Activated CD4-positive, alpha-beta T cell treated with anti-CD3 and anti-CD28 coated beads, Interleukin-2, amount 50 U/mL, for 24 hours (primary cell): ENCODE results near the gene AGAP1.

Experiments
- DNase-seq, 2 donors: peaks; one replicate each; pipeline ENCODE4 v3.0.0-alpha.2; 2020; ENCODE audit warnings: low read depth in 1 of 2, low spot score in 1 of 2

AGAP1 gene

DNA sequence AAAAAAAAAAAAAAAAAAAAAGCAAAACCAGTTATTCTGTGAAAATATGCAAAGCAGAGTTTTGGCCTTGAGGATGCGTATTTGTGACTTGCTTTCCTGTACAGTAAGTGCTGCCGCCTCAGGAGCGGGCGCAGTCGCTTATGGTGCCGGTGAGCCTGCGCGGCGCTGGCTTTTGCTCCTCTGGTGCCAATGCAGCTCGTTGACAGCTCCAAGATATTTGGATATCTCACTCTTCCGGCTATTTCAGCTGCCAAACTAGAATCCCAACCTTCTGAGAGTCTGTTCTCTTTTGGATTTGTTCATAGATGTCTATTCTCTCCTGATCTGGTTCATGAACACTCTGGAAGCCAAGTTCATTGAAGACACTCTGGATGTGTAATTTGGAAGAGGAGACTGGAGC lies 184.1 kb downstream of the AGAP1 start:
- DNase-seq: no peak

DNA sequence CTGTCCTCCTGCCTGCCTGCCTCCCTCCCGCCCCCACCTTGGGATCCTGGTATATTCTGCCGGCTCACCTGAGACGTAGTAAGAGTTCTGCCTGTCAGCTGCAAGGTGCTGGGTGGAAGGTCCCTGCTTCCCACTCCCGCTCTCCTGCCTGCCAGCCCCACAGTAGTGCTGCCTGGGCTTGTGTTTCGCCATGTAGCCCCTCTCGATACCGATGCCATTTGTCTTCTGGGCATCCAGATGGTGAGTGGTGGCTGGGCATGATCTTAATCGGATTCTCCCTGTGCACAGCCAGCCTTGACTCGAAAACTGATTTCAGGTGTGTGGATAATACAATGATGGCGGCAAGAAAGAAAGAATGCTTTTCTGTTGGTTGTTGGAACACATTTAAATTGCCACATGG lies 184.9 kb downstream of the AGAP1 start:
- DNase-seq: no peak

DNA sequence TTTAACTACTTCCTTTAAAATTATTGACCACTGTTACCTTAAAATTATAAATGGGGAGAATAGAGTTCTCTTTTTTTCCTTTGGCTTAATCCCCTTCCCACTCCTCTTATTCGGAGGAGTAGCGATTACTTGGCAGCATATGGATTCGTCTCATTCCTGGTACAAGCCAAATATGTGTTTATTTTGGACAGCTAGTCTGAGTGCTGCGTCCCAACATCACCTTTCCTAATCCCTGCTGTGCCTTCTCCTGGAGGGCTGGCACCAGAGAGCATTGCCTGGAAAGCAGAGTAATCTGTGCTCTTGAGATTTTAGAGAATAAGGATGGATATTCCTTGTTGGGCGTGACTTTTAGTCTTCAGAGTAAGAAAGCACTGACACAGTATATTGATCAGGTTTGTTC lies 185.6 kb downstream of the AGAP1 start:
- DNase-seq: no peak

DNA sequence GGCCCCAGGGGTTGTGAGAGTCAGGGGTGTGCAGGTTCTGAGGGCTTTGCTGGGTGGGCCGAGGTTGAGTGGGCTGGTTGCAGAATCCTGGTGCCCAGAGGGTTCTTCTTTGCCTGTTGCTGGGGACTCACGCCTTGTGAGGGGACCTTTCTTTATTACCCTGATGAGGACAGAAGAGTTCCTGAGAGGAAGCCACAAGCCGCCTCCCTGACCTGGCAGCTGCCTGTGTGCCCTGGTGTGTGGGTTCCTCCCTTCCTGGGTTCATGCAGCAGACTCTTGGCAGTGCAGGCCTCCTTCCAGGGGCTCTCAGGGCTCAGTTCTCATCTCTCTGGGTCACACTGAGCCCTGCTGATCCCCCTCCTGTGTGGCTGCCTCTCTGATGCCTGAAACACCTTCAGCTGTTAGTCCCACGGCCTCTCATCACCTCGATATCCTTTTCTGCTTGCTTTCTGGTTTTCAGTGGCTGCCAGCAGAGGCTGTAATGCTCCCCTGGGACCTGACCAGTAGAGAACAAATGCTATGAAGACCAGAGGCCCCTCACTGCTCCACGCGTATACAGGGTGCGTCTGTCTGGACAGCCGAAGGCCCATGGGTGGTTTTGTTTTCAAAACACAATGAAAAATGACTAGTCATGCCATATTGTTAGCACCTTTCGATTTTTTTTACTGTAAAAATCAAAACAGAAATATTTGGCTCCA lies 191.3 kb downstream of the AGAP1 start:
- no peak for DNase-seq

DNA sequence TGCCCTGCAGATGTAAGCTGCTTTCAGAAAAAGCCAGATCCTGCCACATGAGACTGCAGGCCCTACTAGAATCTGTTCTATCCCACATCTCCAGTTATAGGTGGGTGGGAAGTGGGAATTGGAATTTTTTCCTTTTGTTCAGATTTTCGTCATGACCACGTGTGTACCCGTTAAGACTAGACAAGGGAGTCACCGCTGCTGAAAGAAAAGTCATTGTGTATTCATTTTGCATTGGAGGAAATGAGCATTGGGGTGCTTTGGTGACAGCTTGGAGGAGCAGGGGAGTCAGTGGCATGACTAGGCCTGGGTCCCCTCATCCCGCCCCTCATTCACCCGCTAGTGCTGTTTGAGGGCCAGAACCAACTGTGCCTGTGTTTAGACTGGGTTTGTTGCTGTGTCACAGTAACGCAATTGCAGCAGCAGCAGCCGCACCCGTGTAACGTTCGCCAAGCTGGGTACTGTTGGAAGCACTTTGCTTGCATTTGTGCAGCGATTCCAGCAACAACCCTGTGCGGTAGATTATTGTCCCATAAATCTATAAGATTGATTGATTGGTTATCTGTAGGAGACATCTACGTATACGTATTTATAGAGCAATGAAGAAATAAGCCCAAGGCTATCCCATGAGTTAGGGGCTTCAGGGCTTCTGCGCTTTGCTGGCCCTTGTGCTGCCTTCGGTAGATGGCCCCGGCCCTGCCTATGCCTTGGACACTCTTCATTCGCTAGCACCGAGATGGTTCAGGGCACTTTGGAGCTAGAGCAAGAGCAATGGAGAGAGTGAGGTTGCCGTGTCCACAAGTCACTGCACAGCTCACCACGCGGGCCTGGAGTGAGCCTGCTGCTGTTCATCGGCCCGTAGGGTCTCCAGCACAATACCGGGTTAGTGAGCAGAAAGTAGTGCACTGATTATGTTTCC lies 194.9 kb downstream of the AGAP1 start:
- no peak for DNase-seq

DNA sequence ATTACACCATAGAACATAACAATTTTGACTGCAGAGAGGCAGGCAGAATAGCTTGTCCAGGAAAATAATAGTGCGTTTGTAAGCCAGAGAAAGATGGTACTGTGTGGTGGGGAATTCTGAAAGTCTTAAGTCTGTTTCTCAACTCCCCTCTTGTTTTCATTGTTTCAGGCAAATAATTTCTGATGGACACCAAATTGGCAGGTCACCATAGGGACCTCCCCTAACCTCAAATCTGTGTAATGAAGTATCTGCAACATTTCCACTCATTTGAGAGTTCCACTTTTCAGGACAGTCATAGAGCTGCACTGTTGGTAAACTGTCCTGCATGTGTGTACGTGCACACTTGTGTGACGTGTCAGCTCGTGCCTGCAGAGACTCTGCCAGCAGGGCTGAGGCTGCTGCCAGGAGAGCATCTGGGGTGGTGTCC lies 195.6 kb downstream of the AGAP1 start:
- no peak for DNase-seq

DNA sequence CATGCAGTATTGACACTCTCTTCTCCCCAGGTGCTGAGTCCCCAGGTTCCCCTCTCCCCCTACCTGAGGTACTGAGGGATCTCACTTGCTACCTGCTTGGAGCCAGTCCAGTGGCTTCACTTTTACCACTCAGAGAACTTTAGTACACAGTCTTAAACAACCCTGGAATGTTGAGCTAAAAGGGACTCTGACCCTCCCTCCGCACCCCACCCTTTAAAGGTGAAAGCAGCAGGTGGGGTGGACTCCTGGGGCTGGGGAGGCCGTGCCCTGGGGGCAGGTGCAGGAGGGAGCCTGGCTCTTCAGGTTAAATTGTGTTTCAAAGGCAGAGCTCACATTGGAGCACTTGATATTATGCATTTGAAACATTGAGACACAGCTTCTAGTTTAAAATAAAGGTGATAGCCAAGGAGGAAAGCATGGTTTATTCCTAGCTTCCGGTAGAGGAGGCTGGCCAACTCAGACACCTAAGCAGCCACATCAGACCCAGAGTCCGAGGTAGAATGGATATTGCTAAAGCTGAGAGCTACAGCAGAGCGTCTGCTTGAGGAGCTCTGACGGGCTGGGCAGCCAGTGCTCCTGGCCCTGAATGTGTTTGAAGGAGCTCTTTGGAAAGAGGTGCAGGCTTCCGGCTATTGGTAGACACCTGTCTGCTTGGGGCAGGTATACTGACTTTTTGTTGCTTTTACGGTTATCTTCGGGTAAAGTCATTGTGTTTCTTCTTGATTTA lies 196.4 kb downstream of the AGAP1 start:
- DNase-seq: no peak

DNA sequence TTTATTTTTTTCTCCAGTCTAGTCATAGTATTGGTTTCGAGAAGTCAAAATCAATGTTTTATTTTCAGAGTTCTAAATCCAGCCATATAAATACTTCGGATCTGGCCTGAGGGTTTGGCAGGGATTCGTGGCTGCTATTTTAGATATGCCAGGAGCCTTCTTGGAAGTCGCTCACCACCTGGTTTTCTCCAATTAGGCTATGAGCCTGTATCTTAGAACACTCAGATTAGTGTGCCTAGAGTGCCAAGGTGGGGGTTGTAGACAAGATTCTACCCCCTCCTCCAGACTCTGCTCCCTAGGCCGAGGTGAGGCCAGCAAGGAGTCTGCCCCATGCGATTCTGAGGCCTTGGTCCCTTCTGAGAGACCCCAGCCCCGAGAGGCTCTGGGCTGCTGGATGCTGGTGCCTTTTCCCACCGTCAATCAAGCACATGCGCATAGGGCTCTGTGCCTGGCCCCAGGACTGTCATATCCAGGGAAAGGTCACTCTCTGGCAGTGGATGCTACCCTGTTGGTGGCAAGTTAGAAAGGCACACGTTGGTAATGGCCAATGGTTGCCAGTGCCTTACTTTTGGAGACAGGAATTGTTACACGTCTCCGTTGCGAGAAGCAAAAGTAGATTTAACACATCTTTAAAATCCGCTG lies 197.1 kb downstream of the AGAP1 start:
- DNase-seq: no peak

DNA sequence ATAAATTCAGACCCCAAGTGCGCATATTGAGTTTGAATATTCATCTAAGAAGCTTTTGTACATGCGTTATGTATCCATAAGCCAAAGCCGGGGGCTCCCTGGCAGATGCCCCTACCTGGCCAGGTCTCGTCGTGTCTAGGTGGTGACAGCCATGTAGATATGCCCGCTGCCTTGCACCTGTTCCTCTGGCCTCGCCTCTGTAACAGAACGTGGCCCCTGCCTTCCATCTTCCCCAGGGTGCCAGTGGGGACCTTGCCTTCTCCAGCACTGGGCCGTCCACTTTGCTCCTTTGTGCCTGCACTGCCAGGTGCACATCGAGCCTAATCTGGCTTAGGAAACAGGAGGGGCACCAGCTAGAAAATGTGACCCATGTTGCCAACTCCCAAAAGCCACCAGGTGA lies 198.2 kb downstream of the AGAP1 start:
- DNase-seq: no peak

DNA sequence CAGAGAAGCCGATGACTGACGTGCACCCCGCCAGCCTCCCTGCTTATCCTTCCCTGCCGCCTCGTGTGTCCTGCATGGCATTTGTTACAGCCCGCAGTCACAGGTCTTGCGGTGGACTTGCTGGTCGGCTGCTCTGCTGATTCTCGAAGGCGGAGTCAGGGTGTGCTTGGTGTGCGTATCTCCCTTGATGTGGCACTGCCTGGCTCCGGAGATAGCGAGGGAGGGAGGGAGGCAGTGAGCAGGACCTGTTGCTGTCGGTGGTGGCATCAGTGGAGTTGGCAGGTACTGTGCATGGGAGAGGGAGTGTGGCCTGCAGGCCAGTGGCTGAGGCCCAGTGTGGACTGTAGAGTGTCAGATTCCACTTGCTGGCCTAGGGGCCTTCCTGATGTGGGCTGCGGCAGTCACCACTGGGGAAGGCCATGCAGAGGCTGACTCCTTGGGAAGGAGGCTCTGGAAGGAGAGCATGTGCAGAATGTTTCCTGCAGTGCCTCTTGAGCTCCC lies 198.9 kb downstream of the AGAP1 start:
- no peak for DNase-seq

DNA sequence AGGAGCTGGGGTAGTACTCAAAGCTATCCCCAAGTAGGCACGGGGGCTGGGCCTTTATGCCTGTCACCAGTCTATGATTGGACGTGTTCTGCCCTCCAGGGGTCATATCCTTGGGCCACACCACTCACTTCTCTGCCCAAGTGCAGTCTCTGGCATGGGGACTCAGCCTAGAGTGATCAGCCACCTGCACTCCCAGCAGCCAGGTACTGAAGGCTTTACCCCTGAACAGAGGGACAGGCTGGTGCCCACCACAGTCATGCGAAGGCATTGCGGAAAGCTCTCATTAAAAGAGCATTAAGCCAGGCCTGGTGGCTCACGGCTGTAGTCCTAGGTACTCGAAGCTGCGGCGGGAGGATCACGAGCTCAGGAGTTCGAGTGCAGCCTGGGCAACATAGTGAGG lies 199.4 kb downstream of the AGAP1 start:
- DNase-seq: no peak

DNA sequence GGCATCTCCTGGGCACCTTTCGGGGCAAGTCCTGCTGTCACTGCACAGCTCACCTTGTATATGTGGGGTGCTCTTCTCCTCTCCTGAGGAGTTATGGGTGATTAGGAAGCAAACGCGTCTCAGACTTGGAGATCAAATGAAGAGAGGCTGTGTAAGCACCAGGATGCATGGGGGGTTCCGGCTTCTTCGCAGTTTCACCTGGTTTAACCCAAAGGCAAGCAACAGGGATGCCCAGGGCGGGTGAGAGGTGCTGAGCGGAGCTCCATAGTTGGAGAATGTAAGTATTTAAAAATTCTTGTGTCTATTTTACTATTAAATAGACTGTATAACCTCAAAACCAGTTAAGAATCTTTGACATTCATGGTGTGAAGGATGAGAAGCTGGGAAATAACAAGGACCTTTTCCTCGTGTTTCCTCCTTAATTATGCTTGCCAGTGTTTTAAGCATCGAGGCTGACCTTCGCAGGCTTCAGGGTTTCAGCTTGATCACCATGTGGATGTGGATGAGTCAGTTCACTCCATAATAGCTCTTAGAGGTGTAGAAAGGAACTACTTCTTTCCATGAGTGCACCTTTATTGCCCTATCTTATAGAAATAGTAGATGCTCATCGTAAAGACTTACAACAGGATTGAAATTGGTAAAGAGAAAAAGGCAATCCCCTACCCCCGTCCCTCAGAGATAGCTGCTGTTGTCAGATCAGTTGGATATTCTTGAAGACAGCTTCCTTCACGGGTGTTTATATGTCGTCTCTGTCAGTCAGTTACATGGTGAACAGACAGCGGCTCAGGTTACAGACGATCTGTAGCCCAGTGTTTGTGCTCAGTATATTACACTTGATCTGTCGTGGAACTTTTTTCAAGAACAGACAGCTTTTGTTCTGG lies 201.1 kb downstream of the AGAP1 start:
- no peak for DNase-seq

DNA sequence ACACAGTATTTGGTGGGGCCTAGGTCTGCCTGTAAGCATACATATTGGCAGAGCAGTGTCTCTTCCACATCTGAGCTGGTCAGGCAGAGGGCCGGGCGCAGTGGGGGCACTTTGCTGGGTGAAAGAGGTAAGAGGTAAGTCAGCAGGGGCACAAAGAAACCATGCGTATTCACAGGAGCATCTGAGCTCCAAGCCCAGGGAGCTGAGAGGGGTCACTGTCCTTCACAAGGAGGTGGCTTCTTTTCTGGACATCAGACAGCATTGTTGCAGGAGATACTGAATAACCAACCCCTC lies 201.7 kb downstream of the AGAP1 start:
- DNase-seq: no peak

DNA sequence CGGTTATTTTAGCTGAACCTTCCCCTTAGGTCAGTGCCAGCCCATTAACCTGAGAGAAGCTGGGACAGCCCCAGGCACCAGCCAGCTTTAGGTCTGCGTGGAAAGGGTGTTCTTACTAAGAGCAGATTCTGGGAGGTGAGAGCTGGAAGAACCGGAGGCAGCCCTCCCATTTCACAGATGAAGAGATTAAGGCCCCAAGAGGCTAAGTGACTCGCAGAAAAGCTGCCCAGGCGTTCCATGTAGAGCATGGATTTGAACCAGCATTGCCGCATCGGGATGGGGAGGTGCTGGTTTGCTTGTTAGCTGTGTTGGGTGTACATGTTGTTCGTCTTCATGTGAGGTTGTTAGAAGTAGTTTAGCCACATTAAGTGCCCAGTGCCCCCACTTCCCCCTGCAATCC lies 203.2 kb downstream of the AGAP1 start:
- DNase-seq: no peak

DNA sequence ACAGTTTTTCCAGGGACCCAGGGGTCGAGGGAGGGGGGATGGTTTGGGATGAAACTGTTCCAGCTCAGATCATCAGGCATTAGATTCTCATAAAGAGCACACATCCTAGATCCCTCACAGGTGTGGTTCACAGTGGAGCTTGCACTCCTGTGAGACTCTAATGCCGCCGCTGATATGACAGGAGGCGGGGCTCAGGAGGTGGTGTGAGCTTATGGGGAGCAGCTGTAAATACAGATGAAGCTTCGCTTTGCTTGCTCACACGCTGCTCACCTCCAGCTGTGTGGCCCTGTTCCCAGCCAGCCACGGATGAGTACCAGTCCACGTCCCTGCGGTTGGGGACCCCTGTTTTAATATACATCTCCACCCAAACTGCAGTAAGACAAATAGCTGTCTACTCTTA lies 204.2 kb downstream of the AGAP1 start:
- no peak for DNase-seq

DNA sequence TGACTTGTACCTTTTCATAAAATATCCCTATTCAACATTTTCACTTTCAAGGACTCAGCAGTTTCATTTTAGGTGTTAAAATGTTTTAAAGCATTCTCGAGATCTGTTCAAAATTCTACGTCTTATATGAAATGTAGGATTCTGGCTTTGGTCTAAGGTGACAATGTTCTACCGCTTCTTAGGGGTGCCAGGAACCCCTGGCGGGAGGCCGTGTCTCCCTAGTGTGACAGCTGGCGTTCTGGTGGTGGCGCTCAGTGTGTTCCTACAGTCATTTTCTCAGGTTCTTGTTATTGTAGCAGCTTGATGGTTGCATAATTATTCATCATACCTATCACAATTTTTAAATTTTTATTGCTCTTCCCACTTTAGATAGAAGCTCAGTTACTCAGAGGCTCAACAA lies 204.6 kb downstream of the AGAP1 start:
- DNase-seq: no peak

DNA sequence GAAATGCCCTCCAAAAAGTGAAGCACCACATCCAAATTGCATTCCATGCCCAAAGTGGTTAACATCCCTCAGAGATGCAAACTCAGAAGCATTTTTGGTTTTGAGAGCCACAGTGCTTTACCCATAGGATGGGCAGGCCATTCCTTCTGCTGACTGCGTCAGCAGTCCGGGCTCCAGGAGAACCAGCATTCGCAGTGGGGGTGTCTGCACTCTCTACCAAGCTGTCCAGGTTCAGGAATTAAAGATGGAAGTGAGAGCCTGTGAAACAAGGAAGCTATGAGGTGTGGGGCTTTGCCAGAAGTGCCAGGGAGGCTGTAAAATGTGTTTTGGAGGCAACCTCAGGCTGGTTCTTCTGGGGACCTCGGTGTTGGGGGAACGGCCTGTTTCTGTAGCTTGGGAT lies 205.7 kb downstream of the AGAP1 start:
- DNase-seq: no peak

DNA sequence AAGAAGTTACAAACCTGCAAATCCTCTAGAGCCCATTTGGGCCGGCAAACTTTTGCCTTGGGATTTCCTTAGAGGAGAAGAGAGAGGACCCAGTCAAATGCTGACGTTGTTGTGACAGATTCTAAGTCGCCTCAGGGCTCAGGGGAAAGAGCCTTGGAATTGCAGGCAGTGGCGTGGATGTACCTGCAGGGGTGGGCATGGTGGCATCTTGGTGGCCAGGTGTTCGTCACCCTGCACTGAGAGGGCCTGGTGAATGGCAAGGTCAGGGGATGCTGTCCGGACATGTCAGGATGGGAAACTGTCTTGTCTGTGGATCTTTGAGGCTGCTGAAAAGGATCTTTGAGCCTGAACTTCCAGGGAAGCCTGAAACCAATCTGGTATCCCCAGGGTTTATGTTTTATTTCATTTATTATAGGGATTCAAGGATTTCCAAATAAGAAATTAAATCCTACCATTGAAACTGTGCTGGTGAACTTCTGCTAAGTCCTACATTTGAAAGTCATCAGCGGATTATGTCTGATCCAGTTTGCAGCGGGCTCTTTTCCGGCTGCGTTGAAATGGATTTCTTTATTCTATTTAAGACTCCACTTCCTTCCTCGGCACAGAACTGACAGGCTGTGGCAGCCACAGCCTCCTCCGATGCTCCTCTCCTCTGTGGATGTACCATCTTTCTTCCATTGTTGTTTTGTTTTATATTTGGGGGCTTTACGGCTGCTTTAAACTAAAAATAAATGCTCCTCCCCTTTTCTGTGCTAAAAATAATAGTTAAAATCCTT lies 207.6 kb downstream of the AGAP1 start:
- DNase-seq: no peak

DNA sequence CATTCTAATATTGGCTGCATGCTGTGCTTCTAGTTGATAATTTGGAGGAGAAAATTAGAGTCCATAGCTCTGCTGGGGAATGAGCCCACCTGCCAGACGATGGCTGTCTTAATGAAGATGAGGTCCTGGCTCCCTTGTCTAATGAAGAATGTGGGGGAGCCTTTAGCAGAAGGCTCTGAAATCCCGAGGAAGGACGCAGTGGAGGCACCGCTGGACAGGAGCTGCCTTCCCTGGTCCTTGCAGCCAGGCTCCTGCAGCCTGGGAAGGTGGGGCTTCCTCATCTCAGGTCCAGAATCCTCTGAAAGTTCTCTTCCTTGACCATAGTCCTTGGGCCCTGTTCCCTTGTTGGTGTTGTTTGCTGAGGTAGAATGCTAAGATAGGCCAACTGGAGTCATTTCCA lies 208.3 kb downstream of the AGAP1 start:
- DNase-seq: no peak
